ENCODE measurements around the gene AGAP3. TPM values are rescaled to one million over a fixed set of nuclear protein-coding genes. Genes with fewer than 3 reads are reported as not detected.

The AGAP3 gene
- total RNA-seq, 1 experiment from 2014 or later: 70.2 TPM

GRCh38 chr7:151075662-151075971 lies 10.7 kb upstream of the AGAP3 start:
- H3K4me3 Mint-ChIP-seq (ENCODE audit: unreplicated experiment): no peak overlapping the region
- Histone ChIP-seq H3K9me3 (no peaks in the 10 kb centered on the region), H3K27me3 (replicated peaks; ENCODE audit: control insufficient read depth, insufficient read depth, low read length) (no peaks in the 10 kb centered on the region), H3K36me3 (ENCODE audit: control insufficient read depth, insufficient read depth, low read length) (no peaks in the 10 kb centered on the region), H3K4me1 (0 out of 2 replicates have a peak, but pooled peaks cover 5% of the 10 kb centered on the region), H3K4me3 (ENCODE audit: low read depth, low read length) (no peak overlapping the region)
- BruUV-seq (replicated peaks): no TSS peak
- no peaks in the 10 kb centered on the region for H3K4me1 Mint-ChIP-seq (ENCODE audit: low read depth, unreplicated experiment)
- no peak for TF ChIP-seq CTCF (IDR thresholded peaks at IDR 0.05; ENCODE audit: insufficient read depth in 1 of 2, low read depth in 1 of 2, low read length in 1 of 2, severe bottlenecking in 1 of 2, unreplicated experiment in 1 of 2)
- DNase-seq: peak in 1 of 2 experiments; percentile 38
- POLR2A ChIA-PET: interaction anchor here (0.5 kb wide), 1 partner anchor 302 kb away, joined by 3 read pairs; no protein-coding TSS in a partner anchor
- H3K36me3 Mint-ChIP-seq (ENCODE audit: insufficient read depth, unreplicated experiment): peaks cover 93% of the 10 kb centered on the region
- intact Hi-C loops (cut with micrococcal nuclease; ENCODE audit: unreplicated experiment): no loop called here
- no peaks in the 10 kb centered on the region for H3K9me3 Mint-ChIP-seq (ENCODE audit: unreplicated experiment)
- no peaks in the 10 kb centered on the region for H3K27me3 Mint-ChIP-seq (ENCODE audit: insufficient read depth, unreplicated experiment)
- H3K27ac Mint-ChIP-seq (ENCODE audit: unreplicated experiment): peak overlapping the region; percentile 51
- CTCF ChIA-PET: no interaction called here

- peaks cover 6% of the 10 kb centered on the region; the same call in 1 of the 2 replicates for H3K4me1 ChIP-seq
- no peak for TF ChIP-seq CTCF (IDR thresholded peaks at IDR 0.05; ENCODE audit: insufficient read depth in 1 of 2, low read depth in 1 of 2, low read length in 1 of 2, severe bottlenecking in 1 of 2, unreplicated experiment in 1 of 2)
- DNase-seq: peak in 1 of 2 experiments; percentile 31
- H3K4me3 ChIP-seq (ENCODE audit: low read depth, low read length): no peak overlapping the region
- POLR2A ChIA-PET: interaction anchor here (0.5 to 1.2 kb wide), 3 partner anchors 13 to 302 kb away, joined by 3 read pairs; no protein-coding TSS in a partner anchor
- H3K36me3 ChIP-seq (ENCODE audit: control insufficient read depth, insufficient read depth, low read length): no peaks in the 10 kb centered on the region
- H3K9me3 ChIP-seq: no peaks in the 10 kb centered on the region
- BruUV-seq (replicated peaks): TSS peak; percentile 43
- intact Hi-C loops (cut with micrococcal nuclease; ENCODE audit: unreplicated experiment): no loop called here
- Mint-ChIP-seq H3K9me3 (ENCODE audit: unreplicated experiment) (no peaks in the 10 kb centered on the region), H3K36me3 (ENCODE audit: insufficient read depth, unreplicated experiment) (peaks cover 92% of the 10 kb centered on the region), H3K27ac (ENCODE audit: unreplicated experiment) (peak overlapping the region; percentile 51), H3K4me3 (ENCODE audit: unreplicated experiment) (no peak overlapping the region), H3K27me3 (ENCODE audit: insufficient read depth, unreplicated experiment) (no peaks in the 10 kb centered on the region), H3K4me1 (ENCODE audit: low read depth, unreplicated experiment) (no peaks in the 10 kb centered on the region)
- no peaks in the 10 kb centered on the region for H3K27me3 ChIP-seq (replicated peaks; ENCODE audit: control insufficient read depth, insufficient read depth, low read length)
- CTCF ChIA-PET: interaction anchor here (0.6 kb wide), 1 partner anchor 11 kb away, joined by 4 read pairs; no protein-coding TSS in a partner anchor
Measured at GRCh38 chr7:151075978-151076426, 10.3 kb upstream of the AGAP3 start.

- no peaks in the 10 kb centered on the region for H3K27me3 Mint-ChIP-seq (ENCODE audit: insufficient read depth, unreplicated experiment)
- TF ChIP-seq CTCF (IDR thresholded peaks at IDR 0.05; ENCODE audit: insufficient read depth in 1 of 2, low read depth in 1 of 2, low read length in 1 of 2, severe bottlenecking in 1 of 2, unreplicated experiment in 1 of 2): peak; percentile 33 to 44
- intact Hi-C loops (cut with micrococcal nuclease; ENCODE audit: unreplicated experiment): no loop called here
- ChIA-PET CTCF (interaction anchor here (0.7 kb wide), 1 partner anchor 14 kb away, joined by 3 read pairs; no protein-coding TSS in a partner anchor), POLR2A (interaction anchor here (0.7 to 1.2 kb wide), 3 partner anchors 9 to 49 kb away, joined by 3 to 5 read pairs (median 3); partner anchors contain the start of gene ABCB8)
- Histone ChIP-seq H3K4me1 (peaks cover 17% of the 10 kb centered on the region), H3K4me3 (ENCODE audit: low read depth, low read length) (no peak overlapping the region), H3K36me3 (ENCODE audit: control insufficient read depth, insufficient read depth, low read length) (no peaks in the 10 kb centered on the region), H3K27me3 (replicated peaks; ENCODE audit: control insufficient read depth, insufficient read depth, low read length) (no peaks in the 10 kb centered on the region), H3K9me3 (no peaks in the 10 kb centered on the region)
- H3K27ac Mint-ChIP-seq (ENCODE audit: unreplicated experiment): no peak overlapping the region
- no peaks in the 10 kb centered on the region for H3K4me1 Mint-ChIP-seq (ENCODE audit: low read depth, unreplicated experiment)
- DNase-seq: peak; percentile 48 to 74
- H3K36me3 Mint-ChIP-seq (ENCODE audit: insufficient read depth, unreplicated experiment): peaks cover 82% of the 10 kb centered on the region
- H3K9me3 Mint-ChIP-seq (ENCODE audit: unreplicated experiment): no peaks in the 10 kb centered on the region
- no peak overlapping the region for H3K4me3 Mint-ChIP-seq (ENCODE audit: unreplicated experiment)
- BruUV-seq (replicated peaks): no TSS peak
Measured at GRCh38 chr7:151076863-151077704, 9.2 kb upstream of the AGAP3 start.

All from Caco-2 (cell line).